Hindlimb muscle (tissue), 1 donor: ENCODE results near the gene CEMIP. TPM values are rescaled to one million over a fixed set of nuclear protein-coding genes. Genes with fewer than 3 reads are reported as not detected.
A peak's percentile ranks its signal among the peaks of the same experiment; 100 is the strongest.

Experiments used
- DNase-seq: peaks from one replicate; pipeline ENCODE4 v3.0.0-alpha.2; 2013
- polyA plus RNA-seq: library from polyadenylated mRNA; unstranded; fragments of 120-200 nt; gene quantifications from one replicate; pipeline ENCODE4 v1.2.1, GENCODE V29; 2013; ENCODE audit not compliant: insufficient read length

Gene CEMIP
- polyA plus RNA-seq, 1 donor = 2.1 TPM

DNA sequence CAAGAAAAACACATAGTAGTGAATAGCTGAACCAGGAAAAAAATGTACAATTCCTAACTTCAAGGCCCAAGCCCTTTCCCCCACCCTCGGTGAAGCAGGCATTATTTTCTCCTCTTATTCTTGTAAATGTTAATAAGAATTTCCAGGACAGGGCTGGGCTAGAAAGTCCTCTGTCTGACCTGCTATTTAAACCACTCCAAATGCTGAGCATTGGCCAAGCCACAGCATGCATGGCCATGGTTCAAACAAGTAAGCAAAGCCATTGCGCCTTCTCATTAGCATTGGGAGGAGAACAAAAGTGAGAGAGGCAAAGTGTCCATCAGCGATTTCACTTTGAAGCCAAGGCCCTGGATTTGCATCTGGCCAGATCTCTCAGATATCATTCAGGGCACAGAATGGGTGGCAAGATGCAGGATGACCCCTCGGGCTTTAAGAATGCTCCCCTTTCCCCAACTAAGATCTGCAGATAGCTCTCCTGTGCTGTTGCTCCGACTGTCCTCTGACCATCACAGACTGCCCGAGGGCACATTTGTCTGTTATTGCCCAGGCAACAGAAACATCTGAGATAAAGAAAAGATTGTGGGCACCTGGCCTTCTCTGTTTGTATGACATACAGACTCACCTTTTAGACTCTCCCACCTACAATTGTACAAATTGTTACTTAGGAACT lies 46.3 kb downstream of the CEMIP start:
- DNase-seq = no peak

DNA sequence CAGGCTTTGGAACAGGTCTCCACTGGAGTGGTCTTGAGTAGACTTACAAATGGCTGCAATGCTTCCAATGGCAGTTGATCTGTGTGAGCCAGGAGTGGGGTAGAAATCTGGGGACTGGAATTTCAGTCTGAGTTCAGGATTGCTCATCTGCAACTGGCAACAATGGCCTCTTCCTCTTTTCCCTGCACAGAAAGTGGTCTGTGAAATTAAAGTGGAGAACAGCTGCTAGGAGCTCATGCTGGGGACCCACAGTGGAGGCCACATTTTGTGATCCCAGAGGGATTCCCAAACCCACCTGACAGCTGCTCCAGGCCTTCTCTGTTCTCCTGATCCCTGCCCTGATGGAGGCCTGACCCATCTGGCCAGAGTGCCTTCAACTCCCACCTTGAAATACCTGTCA lies 49.6 kb downstream of the CEMIP start:
- no peak for DNase-seq

DNA sequence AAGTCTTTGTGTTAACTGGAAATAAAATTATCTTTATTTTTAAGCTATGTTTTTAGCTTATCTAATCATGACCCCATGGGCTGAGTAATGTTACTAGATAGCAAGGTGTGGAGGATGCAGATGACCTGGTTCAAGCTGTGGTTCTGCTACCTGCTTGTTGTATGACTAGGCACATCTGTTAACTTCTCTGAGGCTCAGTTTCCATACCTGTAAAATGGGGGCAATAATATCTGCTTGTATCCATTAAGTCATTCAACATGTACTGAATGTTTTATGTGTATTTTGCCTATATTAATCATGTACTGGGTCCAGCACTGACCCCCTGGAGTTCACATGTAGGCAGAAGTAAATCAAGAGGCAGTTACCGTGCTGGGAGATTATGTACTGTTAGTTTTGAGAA lies 51.5 kb downstream of the CEMIP start:
- no peak for DNase-seq

DNA sequence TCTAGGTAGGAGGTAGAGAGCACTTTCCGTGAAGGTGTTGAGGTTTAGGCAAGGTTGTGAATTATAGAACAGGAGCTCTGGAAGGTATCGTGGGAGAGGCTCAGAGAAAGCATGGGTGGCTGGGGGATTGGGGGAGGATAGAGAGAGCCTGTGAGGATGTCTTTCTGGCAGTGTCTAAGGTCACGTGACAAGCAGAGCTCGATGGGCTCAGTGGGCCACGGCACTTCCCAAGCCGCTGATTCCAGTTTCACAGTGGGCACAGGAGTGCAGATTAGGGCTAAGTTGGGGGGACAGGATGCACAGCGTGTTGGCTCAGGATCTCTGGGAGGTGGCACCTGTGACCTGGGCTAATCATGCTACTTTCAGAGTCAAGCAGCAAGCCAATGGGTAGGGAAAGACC lies 52.0 kb downstream of the CEMIP start:
- DNase-seq = no peak

DNA sequence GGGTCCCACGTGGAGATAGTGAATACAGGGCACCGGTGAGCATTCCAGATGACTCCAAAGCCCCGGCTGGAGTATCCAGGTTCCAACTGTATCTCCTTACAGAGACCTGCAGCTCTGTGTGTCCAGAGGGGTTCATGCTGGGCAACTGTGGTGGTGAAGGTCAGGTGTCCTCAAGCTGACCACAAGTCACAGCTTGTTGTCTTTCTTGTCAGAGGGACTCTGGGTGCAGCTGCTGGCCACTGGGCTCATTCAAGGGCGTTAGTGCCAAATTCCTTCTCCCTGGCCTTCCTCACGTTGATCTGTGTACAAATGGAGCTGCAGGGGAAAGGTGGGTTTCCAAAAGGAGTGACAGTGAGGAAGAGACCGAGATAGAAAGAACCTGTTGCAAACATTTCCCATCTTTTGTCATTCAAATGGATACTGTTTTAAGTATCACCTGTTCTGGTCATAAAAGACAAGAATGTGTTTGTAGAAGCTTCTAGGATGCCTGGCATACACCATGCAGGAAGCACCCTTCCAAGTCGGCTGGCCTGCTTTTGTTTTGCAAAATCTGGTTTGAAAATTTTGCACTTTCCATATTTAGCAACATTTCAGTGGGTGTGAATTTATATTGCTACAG lies 52.5 kb downstream of the CEMIP start:
- no peak for DNase-seq

DNA sequence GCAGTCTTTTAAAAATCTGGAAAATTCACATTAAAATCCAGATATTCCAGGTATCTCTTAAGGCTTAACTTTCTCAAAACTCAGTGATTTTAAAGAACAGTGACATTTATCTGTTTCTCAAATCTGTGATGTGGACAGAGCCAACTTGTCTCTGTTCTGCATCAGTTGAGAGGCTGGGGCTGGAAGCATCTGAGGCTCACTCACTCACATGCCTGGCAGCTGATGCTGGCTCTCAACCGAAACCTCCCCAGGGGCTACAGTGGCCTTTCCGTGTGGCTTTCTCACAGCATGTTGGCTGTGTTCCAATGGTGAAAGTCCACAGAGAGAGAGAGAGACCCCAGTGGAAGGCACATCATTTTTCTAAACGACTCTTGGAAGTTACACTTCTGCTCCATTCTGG lies 53.5 kb downstream of the CEMIP start:
- DNase-seq = no peak

DNA sequence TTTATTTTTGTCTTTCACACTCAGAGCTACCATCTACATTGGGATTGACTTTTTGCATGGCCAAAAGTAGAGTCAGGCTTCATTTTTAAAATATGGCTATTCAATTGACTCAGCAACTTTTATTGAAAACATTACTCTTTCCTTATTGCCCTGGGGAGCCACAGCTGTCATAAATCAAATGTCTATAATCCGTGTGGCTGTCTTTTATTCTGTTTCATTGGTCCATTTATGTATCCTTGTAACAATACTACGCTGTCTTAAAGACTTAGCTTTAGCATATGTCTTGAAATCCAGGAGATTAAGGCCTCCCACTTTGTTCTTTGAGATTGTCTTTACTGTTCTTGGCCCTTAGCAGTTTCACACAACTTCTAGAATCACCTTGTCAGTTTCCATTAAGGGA lies 55.2 kb downstream of the CEMIP start:
- no peak for DNase-seq

DNA sequence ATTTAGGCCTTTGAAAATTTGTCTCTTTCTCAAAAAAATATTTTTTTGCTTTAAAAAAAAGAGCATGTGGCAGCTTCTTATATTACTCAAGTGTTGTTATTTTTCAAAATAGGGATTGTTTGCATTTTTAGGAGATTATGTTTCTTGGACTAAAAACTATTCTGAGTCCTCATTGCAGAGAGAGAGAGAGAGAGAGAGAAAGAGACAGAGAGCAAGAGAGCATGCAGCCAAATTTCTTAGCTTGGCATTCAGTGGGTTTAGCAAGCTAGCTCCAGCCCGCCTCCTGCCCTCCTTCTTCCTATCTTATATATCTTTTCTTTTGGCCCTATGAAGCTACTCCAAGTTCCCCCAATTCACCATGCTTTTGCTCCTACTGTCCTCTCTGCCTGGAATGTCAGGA lies 55.7 kb downstream of the CEMIP start:
- DNase-seq = no peak

DNA sequence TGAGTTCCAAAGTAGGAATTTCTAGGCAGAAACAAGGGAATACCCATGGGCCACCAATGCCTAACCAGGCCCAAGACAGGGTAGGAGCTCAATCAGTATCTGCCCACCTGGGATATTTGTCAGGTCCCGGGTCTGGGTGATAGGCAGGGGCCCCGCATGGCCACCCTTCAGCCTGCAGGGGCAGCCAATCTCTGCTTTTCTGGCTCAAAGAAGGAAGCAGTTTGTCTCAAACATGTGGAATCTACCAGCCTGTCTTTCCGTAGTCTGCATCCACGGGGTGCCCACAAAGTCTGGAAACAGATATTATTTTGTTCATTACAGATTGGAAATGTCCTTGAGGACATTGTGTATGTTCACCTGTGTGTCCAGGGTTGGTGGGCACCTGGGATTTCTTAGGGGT lies 56.2 kb downstream of the CEMIP start:
- no peak for DNase-seq

DNA sequence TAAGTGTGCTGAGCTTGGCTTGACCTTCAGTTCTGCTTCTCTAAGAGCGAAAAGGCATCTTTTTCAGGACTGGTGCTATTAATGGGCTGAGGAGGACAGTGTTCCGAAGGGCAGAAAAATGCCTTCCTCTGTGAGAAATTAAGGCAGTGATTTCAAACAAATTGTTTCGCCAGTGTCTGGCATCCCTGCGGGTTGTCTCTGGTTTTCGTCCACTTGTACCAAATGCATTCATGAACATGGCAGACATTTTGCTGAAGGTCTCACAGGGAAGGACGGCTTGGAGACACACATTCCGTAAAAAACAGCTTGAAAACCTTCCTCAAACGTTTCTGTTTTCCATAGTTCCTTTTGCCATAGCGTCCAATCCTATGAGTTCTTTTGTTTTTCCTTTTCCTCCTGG lies 57.1 kb downstream of the CEMIP start:
- DNase-seq = no peak

DNA sequence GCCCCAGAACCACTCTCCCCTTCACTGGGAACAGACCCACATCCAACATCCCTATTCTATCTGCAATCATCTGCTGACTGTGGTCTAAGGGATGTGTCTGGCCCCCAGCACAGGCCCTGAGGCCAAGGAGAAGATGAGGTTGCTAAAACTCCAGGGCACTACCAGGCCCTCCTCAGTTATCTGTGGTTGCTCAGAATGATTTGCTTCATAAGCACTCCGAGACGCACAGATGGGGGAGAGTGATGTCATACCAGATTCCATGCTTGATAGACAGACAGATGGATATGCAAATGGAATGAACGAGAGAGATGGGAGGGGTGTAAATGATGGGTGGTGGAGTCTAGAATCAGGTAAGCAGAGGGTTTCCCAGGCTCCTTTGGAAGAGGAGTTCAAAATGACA lies 57.8 kb downstream of the CEMIP start:
- DNase-seq = no peak

DNA sequence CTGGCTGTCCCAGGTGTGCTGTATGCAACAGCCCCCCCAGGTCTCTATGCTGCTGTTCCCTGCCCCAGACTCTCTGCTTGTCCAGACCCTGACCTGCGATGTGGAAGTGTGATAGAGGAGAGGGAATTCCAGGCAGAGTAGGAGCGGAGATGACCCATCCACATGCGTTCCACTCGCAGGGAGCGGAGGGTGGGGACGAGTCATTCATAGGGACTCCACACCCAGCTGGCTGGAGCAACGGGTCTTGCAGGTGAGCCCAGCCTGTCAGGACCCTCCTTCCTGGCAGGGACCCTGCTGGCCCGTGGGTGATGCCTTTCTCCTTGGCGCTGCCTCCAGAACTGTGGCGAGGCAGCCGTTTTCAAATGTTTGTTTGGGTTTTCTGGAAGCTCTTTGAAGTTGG lies 58.8 kb downstream of the CEMIP start:
- DNase-seq = no peak

DNA sequence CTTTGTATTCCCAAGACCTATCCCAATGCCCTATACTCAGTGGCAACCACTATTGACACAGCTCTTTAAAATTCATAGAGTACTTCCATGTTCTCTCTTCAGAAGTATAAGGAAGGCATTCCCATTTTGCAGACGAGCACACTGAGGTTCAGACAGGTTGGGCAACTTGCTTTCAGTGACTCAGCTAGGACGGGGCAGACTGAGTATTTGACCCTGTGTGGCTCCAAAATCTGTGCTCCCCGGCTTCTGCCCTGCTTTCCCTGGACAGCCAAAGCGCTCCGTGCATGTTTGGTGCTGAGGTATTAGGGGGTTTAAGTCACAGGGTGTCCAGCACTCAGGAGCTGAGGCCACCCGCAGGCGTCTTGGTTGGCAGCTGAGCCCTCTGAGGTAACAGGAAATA lies 59.5 kb downstream of the CEMIP start:
- no peak for DNase-seq

DNA sequence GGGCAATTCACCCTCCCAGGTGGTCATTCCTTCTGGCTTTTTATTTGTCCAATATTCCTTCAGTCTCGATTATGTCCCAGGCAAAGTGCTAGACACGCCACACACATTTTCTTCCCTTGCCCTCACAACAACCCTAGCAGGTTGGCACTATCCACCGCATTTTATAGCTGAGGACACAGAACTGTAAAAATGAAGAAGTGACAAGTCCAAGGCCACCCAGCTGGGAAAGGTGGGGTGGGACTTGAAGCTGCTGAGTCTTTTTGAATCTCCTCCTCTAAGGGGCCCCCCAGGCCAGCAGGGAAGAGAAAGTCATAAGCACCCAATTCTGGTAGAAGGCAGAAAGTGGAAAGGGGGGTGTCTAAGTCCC lies 60.6 kb downstream of the CEMIP start:
- no peak for DNase-seq

DNA sequence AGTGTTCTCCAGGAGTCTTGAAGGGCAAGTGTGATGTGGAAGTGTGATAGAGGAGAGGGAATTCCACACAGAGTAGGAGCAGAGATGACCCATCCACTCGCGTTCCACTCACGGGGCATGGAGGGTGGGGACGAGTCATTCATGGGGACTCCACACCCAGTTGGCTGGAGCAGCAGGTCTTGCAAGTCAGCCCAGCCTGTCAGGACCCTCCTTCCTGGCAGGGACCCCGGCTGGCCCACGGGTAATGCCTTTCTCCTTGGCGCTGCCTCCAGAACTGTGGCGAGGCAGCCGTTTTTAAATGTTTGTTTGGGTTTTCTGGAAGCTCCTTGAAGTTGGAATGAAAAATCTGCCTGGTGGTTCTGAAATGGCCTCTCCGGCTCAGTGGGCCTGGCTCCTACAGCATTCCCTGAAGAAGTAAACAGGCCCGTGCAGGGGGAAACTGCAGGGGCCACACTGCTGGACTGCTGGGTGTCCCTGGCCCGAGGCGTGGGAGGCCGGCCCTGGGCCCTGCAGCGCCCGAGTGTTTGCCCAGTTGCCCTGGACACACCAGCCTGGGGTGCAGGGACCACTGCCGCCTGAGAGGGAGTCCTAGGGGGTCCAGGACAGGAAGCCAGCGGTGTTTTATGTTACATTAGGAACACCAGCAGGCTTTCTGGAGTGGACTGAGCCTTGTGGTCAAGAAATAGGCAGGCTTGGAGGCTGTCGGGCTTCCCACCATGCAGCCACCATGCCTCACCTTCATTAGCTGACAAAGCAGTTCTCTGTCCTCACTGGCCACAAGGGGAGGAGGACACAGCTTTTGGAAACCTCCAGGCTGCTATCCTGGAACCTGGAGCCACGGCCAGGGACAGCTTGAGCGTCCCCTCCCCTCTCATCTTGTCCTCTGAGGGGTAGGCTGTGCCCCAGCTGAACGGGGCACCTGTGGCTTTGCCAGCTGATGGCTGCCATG lies 61.3 kb downstream of the CEMIP start:
- DNase-seq = no peak

DNA sequence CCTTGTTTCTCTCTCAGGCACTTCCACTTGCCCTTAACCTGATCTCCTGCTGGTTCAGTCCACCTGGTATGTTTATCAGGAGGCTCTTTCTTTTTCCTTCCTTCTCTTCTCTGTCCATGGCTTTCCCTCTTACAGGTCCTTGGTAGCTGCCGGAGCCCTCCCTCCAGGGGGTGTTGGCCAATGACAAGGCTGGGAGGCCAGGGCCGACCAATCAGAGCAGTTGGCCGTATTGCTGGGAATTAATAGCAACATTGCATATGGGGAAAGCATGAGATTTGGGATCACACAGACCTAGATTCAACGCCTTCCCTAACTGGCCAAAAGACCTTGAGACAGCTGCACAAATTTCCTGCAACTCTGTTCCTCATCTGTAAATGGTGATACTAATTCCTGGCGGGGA lies 62.4 kb downstream of the CEMIP start:
- DNase-seq = no peak

DNA sequence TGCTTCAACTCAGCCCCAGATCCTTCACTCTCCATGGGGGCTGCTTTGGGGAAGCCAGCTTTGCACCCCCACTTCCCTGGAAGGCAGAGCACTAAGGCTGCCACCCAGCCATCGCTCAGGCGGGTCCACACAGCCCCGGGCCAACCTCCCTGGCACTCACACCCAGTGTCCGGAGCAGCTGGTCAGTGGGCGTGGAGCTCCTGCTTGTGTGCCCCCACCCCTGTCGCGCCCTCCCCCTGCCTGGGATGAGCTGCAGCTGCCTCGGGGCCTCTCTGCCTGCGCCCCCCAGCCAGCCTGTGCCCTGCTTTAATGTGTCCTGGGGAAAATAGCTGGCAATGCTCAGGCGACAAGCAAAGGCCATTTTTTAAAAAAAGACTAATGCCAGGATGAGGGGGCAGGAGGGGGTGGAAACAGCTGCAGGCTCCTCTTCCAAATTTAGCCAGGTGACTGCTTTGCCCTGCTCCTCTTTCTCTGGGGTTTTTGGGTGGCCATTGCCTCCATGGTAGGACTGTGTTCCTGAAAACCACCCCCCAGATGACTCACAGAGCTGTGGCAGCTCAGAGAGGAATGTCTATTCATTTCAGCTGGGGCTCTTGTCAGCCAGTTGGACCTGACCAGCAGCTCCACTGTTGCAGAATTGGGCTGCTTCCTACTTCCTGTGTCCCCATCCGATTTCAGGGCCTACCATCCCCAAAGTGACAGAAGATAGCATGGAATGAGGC lies 65.0 kb downstream of the CEMIP start:
- DNase-seq = peak; percentile 39

DNA sequence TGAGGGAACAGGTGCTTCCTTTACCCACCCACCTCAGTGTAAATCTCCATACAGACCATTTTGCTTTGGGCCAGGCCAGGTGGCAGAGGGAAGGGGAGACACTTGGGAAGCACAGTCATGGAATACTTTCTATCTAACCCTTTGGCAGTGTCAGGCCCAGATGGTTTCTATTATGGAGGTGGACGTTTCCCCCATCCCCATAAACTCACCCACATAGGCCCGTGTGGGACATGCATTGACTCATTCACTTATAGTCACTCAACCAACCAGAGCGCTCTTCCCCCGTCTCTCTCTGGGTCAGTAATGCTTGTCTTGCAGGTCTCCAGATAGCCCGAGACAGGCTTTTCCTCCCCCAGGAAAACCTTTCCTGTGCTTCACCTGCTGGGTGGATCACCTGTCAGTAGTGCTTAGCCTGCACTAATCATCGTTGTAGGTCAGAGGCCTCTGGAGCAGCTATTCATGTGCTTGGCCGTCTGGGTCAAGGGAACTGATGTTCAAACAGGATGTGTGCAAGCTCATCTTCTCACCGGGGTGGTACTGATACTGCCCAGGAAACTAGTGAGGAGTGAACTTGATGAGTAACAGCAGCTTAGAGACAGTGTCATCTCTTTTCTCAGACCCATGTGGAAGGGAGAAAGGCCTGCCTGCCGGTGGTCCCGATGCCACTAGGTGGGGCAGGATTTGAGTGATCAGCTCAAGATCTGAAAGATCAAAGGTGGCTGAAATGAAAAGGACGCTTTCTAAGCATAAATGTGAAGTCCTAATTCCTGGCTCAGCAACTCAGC lies 67.1 kb downstream of the CEMIP start:
- no peak for DNase-seq

DNA sequence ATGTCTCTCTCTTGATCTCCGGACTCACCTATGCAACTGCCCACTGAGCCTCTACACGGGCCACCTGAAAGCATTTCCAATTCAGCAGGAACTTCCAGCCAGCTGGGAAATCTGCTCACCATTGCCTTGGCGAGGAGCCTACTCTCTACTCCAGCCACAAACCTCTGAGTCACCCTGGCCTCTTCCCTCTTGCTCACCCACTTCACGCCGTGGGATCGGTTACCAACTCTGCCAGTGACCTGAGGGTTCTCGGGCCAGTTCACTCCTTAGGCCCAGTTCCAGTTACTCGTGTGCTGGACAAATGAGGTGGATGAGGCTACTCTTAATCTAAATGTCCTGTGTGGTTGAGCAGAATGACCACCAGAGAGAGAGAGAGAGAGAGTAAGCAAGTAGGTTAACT lies 70.1 kb downstream of the CEMIP start:
- DNase-seq = no peak

DNA sequence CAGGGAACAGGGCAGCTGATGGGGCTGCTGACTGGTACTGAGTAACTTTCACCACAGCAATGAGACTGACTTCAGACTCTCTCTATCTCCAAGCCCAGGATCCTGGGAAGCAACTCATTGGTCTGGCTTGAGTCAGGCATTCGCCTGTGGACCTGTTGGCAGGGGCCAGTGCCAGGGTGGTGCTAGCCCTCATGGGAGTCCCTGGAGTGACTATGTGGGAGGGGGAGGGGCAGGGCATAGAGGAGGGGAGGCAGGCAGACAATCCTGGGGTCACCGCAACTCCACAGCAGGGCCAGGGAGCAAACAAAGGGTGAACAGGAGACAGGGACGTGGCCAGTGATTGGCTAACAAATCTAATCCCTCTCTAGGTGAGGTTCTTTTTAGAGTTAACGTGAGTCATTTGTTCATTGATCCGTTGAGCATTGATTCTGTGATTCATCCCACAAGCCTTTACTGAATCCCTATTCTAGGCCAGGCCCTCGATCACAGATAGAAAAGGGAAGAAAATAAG lies 71.8 kb downstream of the CEMIP start:
- DNase-seq = no peak

DNA sequence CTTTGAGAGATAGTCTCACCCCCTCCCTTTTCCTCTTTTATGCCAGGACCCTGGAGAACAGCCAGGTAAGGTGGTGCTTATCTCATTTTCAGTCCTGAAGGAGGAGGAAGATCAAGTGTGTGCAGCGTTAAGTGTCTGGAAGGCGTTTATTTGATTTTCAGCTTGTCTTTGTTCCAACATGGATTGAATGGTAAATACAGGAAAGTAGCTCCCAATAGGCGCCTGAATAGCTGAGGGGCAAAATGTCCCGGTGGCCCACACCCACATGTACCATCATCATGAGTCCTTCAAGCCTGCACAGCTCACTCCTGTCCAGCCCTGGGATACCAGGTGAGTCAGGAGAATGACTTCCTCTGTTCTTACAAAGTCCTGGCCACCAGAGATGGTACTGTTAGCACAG lies 73.5 kb downstream of the CEMIP start:
- no peak for DNase-seq

DNA sequence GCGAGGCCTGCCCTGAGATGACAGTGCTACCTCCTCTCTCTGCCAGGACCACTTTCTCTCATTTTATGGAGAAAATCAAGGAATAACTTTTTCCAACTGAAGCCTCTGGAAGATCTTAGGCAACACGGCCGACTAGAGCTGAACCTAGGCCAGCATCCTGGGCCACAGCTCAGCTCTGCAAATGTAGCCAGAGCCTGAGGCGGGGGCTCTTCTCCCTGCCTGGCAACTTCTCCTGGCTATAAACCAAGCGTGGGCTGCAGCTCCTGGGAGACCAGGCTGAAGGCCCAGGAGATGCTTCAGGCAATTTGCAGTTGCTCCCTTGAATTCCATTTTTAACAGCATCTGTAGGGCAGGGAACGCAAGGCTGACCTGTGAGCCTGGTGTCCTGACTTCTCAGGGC lies 74.9 kb downstream of the CEMIP start:
- DNase-seq = peak; percentile 48
